Loucy (cell line): ENCODE data around the gene REEP6.

Experiments
- H2AFZ ChIP-seq: fragments of 200-600 bp; sonication (generic); 2 replicates; pipeline ENCODE4 v1.6.0; 2016; ENCODE audit warnings: antibody characterized with exemption, mild to moderate bottlenecking, low read length, moderate library complexity
- H3F3A ChIP-seq: fragments of 200-600 bp; 2 replicates; pipeline ENCODE4 v1.6.0; 2016; ENCODE audit warnings: antibody characterized with exemption, low read depth, mild to moderate bottlenecking
- H3K27me3 ChIP-seq: fragments of 200-600 bp; sonication (generic); 2 replicates; pipeline ENCODE4 v1.6.1; 2014; ENCODE audit warnings: low read length, mild to moderate bottlenecking; ENCODE audit not compliant: insufficient read depth, poor library complexity, severe bottlenecking
- H3K36me3 ChIP-seq: fragments of 200-600 bp; sonication (generic); 2 replicates; pipeline ENCODE4 v1.6.1; 2016; ENCODE audit warnings: low read length; ENCODE audit not compliant: insufficient read depth
- H3K4me1 ChIP-seq: fragments of 200-600 bp; sonication (generic); 2 replicates; pipeline ENCODE4 v1.5.1; 2014; ENCODE audit warnings: low read length, mild to moderate bottlenecking; ENCODE audit not compliant: insufficient read depth, poor library complexity, severe bottlenecking
- H3K4me2 ChIP-seq: fragments of 200-600 bp; sonication (generic); 2 replicates; pipeline ENCODE4 v1.6.0; 2014; ENCODE audit warnings: antibody characterized with exemption, low read length, low read depth, mild to moderate bottlenecking; ENCODE audit not compliant: poor library complexity, severe bottlenecking
- H3K4me3 ChIP-seq: fragments of 200-600 bp; sonication (generic); 2 replicates; pipeline ENCODE4 v1.5.1; 2014; ENCODE audit warnings: low read length, mild to moderate bottlenecking, mixed read lengths; ENCODE audit not compliant: poor library complexity, severe bottlenecking
- H3K79me2 ChIP-seq: fragments of 200-600 bp; sonication (generic); 2 replicates; pipeline ENCODE4 v1.6.1; 2014; ENCODE audit warnings: low read length; ENCODE audit not compliant: insufficient read depth
- H3K9ac ChIP-seq: fragments of 200-600 bp; sonication (generic); 2 replicates; pipeline ENCODE4 v1.6.0; 2014; ENCODE audit warnings: mild to moderate bottlenecking, low read depth, low read length, moderate library complexity; ENCODE audit not compliant: poor library complexity, severe bottlenecking
- H3K9me2 ChIP-seq: fragments of 200-600 bp; sonication (generic); replicated peaks from 2 replicates; pipeline ENCODE4 v1.6.1; 2016; ENCODE audit warnings: low read depth, low read length, mixed read lengths
- H3K9me3 ChIP-seq: fragments of 200-600 bp; sonication (generic); 2 replicates; pipeline ENCODE4 v1.6.1; 2014; ENCODE audit warnings: mild to moderate bottlenecking, antibody characterized with exemption, low read length, low read depth; ENCODE audit not compliant: insufficient read depth
- H4K20me1 ChIP-seq: fragments of 200-600 bp; sonication (generic); 2 replicates; pipeline ENCODE4 v1.6.0; 2014; ENCODE audit warnings: antibody characterized with exemption, low read length, mild to moderate bottlenecking; ENCODE audit not compliant: insufficient read depth, poor library complexity, severe bottlenecking
- EZH2phosphoT487 ChIP-seq: fragments of 200-600 bp; IDR thresholded peaks from 2 replicates; pipeline ENCODE4 v1.6.1; 2018; ENCODE audit warnings: antibody characterized with exemption, mild to moderate bottlenecking, moderate library complexity, borderline replicate concordance
- TF ChIP-seq, protein P1 (sequence below): fragments of 200-600 bp; sonication (generic); conservative IDR thresholded peaks from 2 replicates; pipeline ENCODE4 v1.5.1; 2014; ENCODE audit warnings: mild to moderate bottlenecking, antibody characterized with exemption, low read length

The REEP6 gene

GRCh38 chr19:1503925-1504773, 13.2 kb downstream of the REEP6 start:
- H3K79me2 ChIP-seq, result no peaks in the 10 kb centered on the region
- H2AFZ ChIP-seq, result peak overlapping the region; percentile 18; the same call in 1 of the 2 replicates
- H3K4me1 ChIP-seq, result peaks cover 8% of the 10 kb centered on the region
- H3K4me3 ChIP-seq, result no peak overlapping the region
- H3K4me2 ChIP-seq, result peak overlapping the region; percentile 9
- no peaks in the 10 kb centered on the region for H3K27me3 ChIP-seq
- TF ChIP-seq, protein P1, sequence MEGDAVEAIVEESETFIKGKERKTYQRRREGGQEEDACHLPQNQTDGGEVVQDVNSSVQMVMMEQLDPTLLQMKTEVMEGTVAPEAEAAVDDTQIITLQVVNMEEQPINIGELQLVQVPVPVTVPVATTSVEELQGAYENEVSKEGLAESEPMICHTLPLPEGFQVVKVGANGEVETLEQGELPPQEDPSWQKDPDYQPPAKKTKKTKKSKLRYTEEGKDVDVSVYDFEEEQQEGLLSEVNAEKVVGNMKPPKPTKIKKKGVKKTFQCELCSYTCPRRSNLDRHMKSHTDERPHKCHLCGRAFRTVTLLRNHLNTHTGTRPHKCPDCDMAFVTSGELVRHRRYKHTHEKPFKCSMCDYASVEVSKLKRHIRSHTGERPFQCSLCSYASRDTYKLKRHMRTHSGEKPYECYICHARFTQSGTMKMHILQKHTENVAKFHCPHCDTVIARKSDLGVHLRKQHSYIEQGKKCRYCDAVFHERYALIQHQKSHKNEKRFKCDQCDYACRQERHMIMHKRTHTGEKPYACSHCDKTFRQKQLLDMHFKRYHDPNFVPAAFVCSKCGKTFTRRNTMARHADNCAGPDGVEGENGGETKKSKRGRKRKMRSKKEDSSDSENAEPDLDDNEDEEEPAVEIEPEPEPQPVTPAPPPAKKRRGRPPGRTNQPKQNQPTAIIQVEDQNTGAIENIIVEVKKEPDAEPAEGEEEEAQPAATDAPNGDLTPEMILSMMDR, result no peak
- no peak for TF ChIP-seq EZH2phosphoT487
- H4K20me1 ChIP-seq, result no peaks in the 10 kb centered on the region
- no peaks in the 10 kb centered on the region for H3K9me3 ChIP-seq
- no peaks in the 10 kb centered on the region for H3K36me3 ChIP-seq
- no peaks in the 10 kb centered on the region for H3K9me2 ChIP-seq
- H3F3A ChIP-seq, result 0 out of 2 replicates have a peak, but pooled peaks cover 6% of the 10 kb centered on the region
- H3K9ac ChIP-seq, result no peak overlapping the region

DNA sequence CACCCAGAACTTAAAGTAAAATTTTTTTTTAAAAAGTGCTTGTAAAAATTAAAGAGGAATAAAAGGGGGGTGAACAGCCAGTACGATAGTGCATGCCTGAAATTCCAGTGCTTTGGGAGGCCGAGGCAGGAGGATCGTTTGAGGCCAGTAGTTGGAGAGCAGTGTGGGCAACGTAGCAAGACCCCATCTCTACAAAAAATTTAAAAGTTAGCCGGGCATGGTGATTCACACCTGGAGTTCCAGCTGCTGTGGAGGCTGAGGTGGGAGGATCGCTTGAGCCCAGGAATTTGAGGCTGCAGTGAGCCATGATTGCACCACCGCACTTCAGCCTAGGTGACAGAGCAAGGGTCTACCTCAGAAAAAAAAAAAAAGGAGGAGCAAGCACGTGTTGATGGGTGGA, 14.0 kb downstream of the REEP6 start:
- Histone ChIP-seq H4K20me1 (no peaks in the 10 kb centered on the region), H3K27me3 (no peaks in the 10 kb centered on the region), H3K79me2 (no peaks in the 10 kb centered on the region), H3K4me2 (no peak overlapping the region), H3K4me1 (peaks cover 8% of the 10 kb centered on the region), H3K36me3 (no peaks in the 10 kb centered on the region), H3K9me3 (no peaks in the 10 kb centered on the region), H3K4me3 (no peak overlapping the region), H3K9ac (no peak overlapping the region), H3F3A (0 out of 2 replicates have a peak, but pooled peaks cover 6% of the 10 kb centered on the region), H2AFZ (no peak overlapping the region), H3K9me2 (no peaks in the 10 kb centered on the region)
- TF ChIP-seq, protein P1, result no peak
- no peak for TF ChIP-seq EZH2phosphoT487

GRCh38 chr19:1505991-1506881, 15.3 kb downstream of the REEP6 start:
- Histone ChIP-seq H3K9me3 (no peaks in the 10 kb centered on the region), H3K4me3 (no peak overlapping the region), H3F3A (0 out of 2 replicates have a peak, but pooled peaks cover 5% of the 10 kb centered on the region), H3K9me2 (no peaks in the 10 kb centered on the region), H2AFZ (no peak overlapping the region), H3K79me2 (no peaks in the 10 kb centered on the region), H3K36me3 (no peaks in the 10 kb centered on the region), H3K4me1 (peaks cover 8% of the 10 kb centered on the region), H4K20me1 (no peaks in the 10 kb centered on the region), H3K9ac (no peak overlapping the region), H3K27me3 (no peaks in the 10 kb centered on the region), H3K4me2 (no peak overlapping the region)
- TF ChIP-seq, protein P1, result no peak
- no peak for TF ChIP-seq EZH2phosphoT487
